Measurements from ENCODE around the gene NACC1.

- TF ChIP-seq CTCF (IDR thresholded peaks at IDR 0.05; ENCODE audit: poor library complexity) (no peak), EZH2 (IDR thresholded peaks at IDR 0.05; ENCODE audit: borderline replicate concordance) (no peak), EZH2phosphoT487 (IDR thresholded peaks at IDR 0.05; ENCODE audit: low read depth, severe bottlenecking, unreplicated experiment) (no peak)
Measured at GRCh38 chr19:13103581-13104359, 14.3 kb upstream of the NACC1 start.

Measured in hepatocyte (in vitro differentiated cells).